COLO668 (cell line): ENCODE measurements around the gene CNRIP1.

ENCODE experiments used
- DNase-seq: peaks from one replicate; lab custom pipeline; 2025; ENCODE audit not compliant: unreplicated experiment; lab: John Stamatoyannopoulos, UW

CNRIP1 gene

DNA sequence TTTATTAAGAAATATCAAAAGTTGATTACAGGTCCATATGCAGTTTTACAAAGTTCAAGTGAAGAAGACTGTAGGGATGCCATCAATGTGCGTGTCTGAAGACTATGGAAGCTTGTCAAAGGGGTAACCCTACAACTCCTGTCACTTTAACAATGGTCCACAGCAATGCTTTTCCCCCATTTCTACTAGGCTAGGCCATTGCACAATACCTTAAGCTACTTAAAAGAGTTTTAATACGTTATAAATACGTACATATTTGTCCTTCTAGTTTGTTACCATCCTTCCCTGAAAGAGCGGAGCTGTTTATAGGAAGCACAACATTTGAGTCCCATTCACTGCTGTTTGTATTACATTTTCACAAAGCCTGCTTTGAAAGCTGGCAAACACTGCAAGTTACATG, 26.7 kb downstream of the CNRIP1 start:
- DNase-seq: no peak

DNA sequence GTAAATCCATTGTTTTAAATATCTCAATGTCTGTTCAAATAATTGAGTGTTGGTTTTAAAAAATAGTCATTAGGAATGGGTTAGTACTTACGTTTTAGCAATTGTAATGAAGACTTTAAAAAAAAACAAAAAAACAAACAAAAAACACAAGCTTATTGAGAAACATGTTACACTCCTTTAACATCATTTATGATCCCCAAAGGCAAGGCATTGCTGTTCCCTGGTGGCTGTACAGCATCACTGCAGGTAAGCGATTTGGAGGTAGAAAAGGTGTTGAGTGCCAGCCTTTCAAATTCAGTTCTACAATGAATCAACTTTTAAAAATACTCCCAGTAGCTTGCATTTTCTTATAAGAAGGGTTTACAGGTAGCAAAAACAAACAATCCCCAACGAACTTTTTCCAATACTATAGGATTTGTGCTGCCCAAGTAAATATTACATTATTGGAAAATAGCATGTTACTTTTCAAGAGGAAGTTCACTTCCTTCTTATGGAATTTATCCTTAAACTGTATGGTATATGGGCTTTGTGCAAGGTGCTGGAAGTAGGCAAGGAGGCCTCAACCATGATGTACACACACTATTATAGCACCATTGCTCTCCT, 27.5 kb downstream of the CNRIP1 start:
- DNase-seq: peak; percentile 15

GRCh38 chr2:68291314-68291713, 28.4 kb downstream of the CNRIP1 start:
- no peak for DNase-seq

GRCh38 chr2:68290901-68291300, 28.8 kb downstream of the CNRIP1 start:
- no peak for DNase-seq

DNA sequence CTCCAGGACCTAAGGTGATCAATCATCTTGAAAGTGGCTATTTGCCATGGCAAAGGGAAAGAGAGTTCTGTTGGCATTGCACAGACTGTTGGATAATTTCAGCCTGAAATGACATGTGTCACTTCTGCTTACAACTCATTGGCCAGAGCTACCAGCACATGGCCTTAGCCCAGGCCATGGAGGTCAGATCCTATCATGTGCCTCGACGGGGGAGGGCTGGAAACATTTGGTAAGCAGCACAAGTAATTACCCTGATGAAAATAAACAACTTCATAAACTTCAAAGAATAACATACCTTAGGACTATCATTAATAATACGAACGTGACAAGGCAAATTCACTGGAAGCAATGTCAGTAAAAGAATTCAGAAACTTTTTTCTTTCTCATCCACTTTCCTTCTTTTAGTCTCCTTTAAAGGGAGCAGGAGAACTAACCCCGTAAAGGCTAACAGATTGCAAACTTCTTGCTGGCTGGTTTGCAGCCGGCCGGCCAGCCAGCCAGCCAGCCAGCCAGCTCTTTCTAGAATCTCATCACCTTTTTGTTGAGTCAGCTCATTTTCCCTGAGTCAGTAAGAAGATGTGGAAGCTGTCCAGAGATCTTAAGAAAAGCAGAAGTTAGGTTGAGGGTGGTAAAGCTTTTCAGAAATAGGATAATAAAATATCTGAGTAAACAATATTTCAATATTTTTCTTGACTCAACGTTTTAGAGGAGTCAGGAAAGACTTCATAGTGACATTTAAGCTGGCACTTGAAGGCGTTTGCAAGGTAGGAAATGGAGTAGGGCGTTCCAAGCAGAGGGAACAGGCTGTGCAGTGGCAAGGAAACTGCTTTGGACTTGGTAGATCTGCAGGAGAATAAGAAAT, 31.9 kb downstream of the CNRIP1 start:
- DNase-seq: no peak

GRCh38 chr2:68284896-68285295, 34.9 kb downstream of the CNRIP1 start:
- DNase-seq: no peak

DNA sequence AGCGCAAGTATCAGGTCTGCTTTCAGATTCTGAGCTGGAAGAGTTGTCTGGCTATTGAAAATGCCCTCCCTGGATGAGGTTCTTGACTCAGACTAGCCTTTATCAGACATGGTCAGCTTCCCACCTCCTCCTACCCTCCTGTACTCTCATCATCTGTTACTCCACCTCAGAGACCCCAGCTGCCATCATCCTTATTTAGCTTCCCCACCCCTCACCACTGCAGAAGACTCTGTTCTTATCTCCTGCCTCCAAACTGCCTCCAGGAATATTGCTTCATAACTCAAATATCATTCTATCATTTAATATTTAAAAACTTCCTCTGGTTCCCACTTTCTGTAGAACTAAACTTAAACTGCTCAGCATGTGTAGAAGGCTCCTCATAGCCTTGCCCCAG, 36.3 kb downstream of the CNRIP1 start:
- DNase-seq: no peak

- peak; percentile 4 for DNase-seq
These were observed 36.8 kb downstream of the CNRIP1 start for GRCh38 chr2:68282811-68283418.

DNA sequence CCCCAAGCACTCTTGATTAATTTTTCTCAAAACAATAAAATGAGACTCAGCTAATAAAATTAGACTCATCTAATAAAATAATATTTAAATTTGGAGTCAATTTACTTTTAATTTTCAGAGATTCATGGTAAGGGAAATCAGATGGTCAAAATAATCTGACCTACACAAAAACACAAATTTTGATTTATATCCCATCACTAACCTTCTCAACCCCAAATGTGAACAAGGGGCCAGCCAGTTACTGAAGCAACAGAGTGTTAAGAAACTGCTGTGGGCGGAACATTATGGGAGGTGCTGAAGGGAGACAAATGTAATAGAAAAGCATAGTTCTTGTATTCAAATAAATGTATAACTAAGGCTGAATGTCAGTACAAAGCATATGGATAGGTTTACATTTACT, 39.0 kb downstream of the CNRIP1 start:
- no peak for DNase-seq

- no peak for DNase-seq
These were observed 39.4 kb downstream of the CNRIP1 start for GRCh38 chr2:68280348-68280747.

DNA sequence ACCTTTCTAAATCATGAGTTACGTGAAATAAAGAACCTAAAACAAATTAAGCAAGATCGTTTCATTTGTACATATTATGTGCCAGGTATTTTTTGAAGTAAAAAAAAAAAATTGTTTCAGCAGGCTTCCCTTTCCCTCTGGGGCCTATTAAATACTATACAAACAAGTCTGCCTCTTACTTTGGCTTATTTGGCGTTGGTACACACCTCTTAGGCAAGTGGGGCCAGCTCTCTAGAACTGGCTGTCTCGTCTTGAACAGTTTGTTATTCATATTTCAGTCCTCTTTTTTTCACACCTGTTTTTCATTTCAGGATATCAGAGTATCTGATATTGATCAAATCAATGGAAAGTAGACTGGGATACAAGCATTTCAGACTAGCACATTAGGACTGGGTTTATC, 40.1 kb downstream of the CNRIP1 start:
- no peak for DNase-seq

- no peak for DNase-seq
These were observed 41.6 kb downstream of the CNRIP1 start for GRCh38 chr2:68278169-68278568.

- no peak for DNase-seq
These were observed 45.7 kb downstream of the CNRIP1 start for GRCh38 chr2:68274022-68274421.

- DNase-seq: no peak
These were observed 47.3 kb downstream of the CNRIP1 start for GRCh38 chr2:68272246-68272994.

DNA sequence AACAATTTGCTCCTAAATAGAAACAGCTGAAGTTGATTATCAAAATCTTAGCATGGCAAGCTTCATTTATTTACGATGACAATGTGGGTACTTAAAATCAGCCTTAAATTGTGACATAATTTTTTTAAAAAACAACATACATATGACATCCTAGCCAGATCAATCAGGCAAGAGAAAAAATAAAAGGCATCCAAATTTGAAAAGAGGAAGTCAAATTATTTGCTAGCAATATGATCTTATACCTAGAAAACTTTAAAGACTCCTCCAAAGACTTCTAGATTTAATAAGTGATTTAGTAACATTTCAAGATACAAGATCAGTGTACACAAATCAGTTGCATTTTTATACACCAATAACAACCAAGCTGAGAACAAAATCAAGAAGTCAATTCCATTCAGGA, 53.1 kb downstream of the CNRIP1 start:
- DNase-seq: no peak

- no peak for DNase-seq
These were observed 56.1 kb downstream of the CNRIP1 start for GRCh38 chr2:68263632-68264031.

DNA sequence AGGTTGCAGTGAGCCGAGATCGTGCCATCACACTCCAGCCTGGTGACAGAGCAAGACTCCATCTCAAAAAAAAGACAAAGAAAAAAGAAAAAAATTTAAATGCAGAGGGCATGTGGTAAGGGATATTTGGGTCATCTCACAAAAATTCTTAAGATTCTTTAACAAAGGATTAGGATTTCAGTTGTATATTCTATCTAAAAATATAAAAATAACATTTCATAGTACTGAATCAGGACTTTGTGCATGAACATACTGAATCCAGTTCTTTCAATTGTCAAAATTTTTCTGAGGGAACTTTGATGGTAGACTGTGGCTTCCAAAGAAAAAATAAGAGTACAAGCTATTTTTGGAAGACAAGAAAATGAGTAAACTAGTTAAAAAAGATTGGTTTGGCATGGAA, 60.9 kb downstream of the CNRIP1 start:
- no peak for DNase-seq

GRCh38 chr2:68256093-68256450, 63.7 kb downstream of the CNRIP1 start:
- DNase-seq: no peak

GRCh38 chr2:68253219-68254068, 66.3 kb downstream of the CNRIP1 start:
- peak; percentile 6 for DNase-seq

DNA sequence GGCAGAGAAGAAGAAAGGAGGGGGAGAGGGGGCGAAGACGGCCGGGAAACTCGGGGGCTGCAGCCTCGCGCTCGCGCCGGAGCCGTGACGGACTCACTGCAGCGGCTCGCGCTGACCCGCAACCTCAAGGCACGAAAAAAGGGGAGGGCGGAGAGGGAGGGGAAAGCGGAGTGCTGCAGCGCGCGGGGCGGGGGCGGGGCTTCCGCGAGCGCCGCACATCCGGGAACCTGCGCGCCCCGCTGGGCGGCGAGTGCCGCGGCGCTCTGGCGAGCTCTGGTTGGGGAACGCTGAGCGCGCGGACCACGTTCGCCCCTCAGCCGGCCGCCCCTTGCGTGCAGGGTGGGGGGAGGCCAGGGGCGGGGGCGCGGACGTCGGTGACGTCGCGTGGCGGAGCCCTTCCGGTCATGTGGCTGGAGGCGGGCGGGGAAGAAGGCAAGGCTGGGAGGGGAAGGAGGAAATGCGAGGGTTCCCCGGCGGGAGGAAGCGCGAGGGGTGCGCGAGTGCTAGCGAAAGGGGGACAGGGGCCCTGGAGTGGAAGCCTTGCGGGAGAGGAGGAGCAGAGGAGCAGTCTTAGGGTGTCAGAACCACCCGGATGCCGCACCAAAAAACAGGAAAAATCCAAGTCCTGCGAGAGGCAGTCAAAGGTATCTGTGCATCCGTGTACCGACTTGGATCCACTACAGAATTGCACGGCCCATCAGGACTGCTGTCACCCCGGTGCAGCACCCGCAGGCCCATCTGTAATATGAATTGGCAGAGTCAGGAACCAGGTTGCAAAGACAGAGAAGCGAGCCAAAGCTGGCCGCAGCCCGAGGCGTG, 67.1 kb downstream of the CNRIP1 start, which contains the start of gene PPP3R1:
TSS of gene PPP3R1 (minus strand) at position 133 of the 819 bp plus-strand sequence. CDS start 405 bp downstream, outside the sequence.
- DNase-seq: peak; percentile 98
